Activated CD8-positive, alpha-beta T cell treated with anti-CD3 and anti-CD28 coated beads for 36 hours (primary cell): ENCODE measurements around the gene ADGB. TPM values are rescaled to one million over a fixed set of nuclear protein-coding genes. Genes with fewer than 3 reads are reported as not detected.
A peak's percentile ranks its signal among the peaks of the same experiment; 100 is the strongest.

Experiments used
- ATAC-seq: fragments of 200-7000 bp; cut with Tn5 transposase; one replicate; pipeline ENCODE4 v1.10.0; 2021; ENCODE audit warnings: mild to moderate bottlenecking, moderate library complexity
- CTCF ChIA-PET: fragments of 350-600 bp; sonication (Branson Sonifier 250); formaldehyde crosslinking; loops from one replicate; lab custom pipeline; 2021; ENCODE audit warnings: antibody characterized with exemption; lab: Charles Lee
- POLR2A ChIA-PET: fragments of 350-600 bp; sonication (Branson Sonifier 250); formaldehyde crosslinking; loops from one replicate; lab custom pipeline; 2021; ENCODE audit warnings: antibody characterized with exemption; lab: Charles Lee
- DNase-seq: peaks from one replicate; pipeline ENCODE4 v3.0.0-alpha.2; 2020
- H3K27ac Mint-ChIP-seq: one replicate; pipeline ENCODE4 v1.8.0; 2021; ENCODE audit warnings: mild to moderate bottlenecking, mixed read lengths
- H3K27me3 Mint-ChIP-seq: one replicate; pipeline ENCODE4 v1.8.0; 2021; ENCODE audit warnings: mixed read lengths
- H3K36me3 Mint-ChIP-seq: one replicate; pipeline ENCODE4 v1.8.0; 2021; ENCODE audit warnings: low read depth, mixed read lengths
- H3K4me1 Mint-ChIP-seq: one replicate; pipeline ENCODE4 v1.8.0; 2021; ENCODE audit warnings: low read depth, mixed read lengths
- H3K4me3 Mint-ChIP-seq: one replicate; pipeline ENCODE4 v1.8.0; 2021; ENCODE audit warnings: mild to moderate bottlenecking, moderate library complexity, mixed read lengths
- H3K9me3 Mint-ChIP-seq: one replicate; pipeline ENCODE4 v1.8.0; 2021; ENCODE audit warnings: mixed read lengths
- CTCF ChIP-seq: fragments of 200-600 bp; IDR thresholded peaks from one replicate; pipeline ENCODE4 v1.8.0; 2022; ENCODE audit warnings: antibody characterized with exemption, mild to moderate bottlenecking
- intact Hi-C: fragments of 100-400 bp; cut with micrococcal nuclease; formaldehyde crosslinking; loops from one replicate; pipeline ENCODE4 v1.10.0; 2022
- total RNA-seq, 2 experiments: library from RNA; stranded (reverse); gene quantifications; one replicate each; pipeline ENCODE4 v1.2.3, GENCODE V29; 2021

Gene ADGB
- total RNA-seq, 2 experiments from 2014 or later = not detected

GRCh38 chr6:146768722-146769121 is 169.9 kb downstream of the ADGB start:
- Mint-ChIP-seq H3K9me3 (no peaks in the 10 kb centered on the region), H3K27me3 (peaks cover 3% of the 10 kb centered on the region), H3K4me1 (peaks cover 18% of the 10 kb centered on the region), H3K36me3 (no peaks in the 10 kb centered on the region), H3K4me3 (no peak overlapping the region), H3K27ac (no peak overlapping the region)
- ATAC-seq = no peak
- no peak for TF ChIP-seq CTCF
- intact Hi-C loops = no loop called here
- ChIA-PET POLR2A (no interaction called here), CTCF (no interaction called here)
- no peak for DNase-seq

- ChIA-PET POLR2A (no interaction called here), CTCF (interaction anchor here (1.2 to 1.5 kb wide), 2 partner anchors 9 to 15 kb away, joined by 3 to 4 read pairs; no protein-coding TSS in a partner anchor)
- intact Hi-C loops = no loop called here
- peaks cover 18% of the 10 kb centered on the region for H3K4me1 Mint-ChIP-seq
- H3K9me3 Mint-ChIP-seq = no peaks in the 10 kb centered on the region
- DNase-seq (peak; percentile 12), ATAC-seq (peak; percentile 45)
- H3K4me3 Mint-ChIP-seq = peak overlapping the region; percentile 52
- no peaks in the 10 kb centered on the region for H3K36me3 Mint-ChIP-seq
- no peak for TF ChIP-seq CTCF
- H3K27me3 Mint-ChIP-seq = no peaks in the 10 kb centered on the region
- H3K27ac Mint-ChIP-seq = no peak overlapping the region
These were observed 171.6 kb downstream of the ADGB start for GRCh38 chr6:146770275-146770964.

- peaks cover 18% of the 10 kb centered on the region for H3K4me1 Mint-ChIP-seq
- H3K36me3 Mint-ChIP-seq = no peaks in the 10 kb centered on the region
- H3K27ac Mint-ChIP-seq = no peak overlapping the region
- TF ChIP-seq CTCF = no peak
- ATAC-seq (peak; percentile 72), DNase-seq (peak; percentile 59)
- intact Hi-C loops = no loop called here
- ChIA-PET POLR2A (no interaction called here), CTCF (interaction anchor here (1.2 kb wide), 1 partner anchor 10 kb away, joined by 3 read pairs; no protein-coding TSS in a partner anchor)
- no peaks in the 10 kb centered on the region for H3K9me3 Mint-ChIP-seq
- H3K4me3 Mint-ChIP-seq = peak overlapping the region; percentile 52
- H3K27me3 Mint-ChIP-seq = no peaks in the 10 kb centered on the region
These were observed 172.4 kb downstream of the ADGB start for GRCh38 chr6:146770965-146771735.

- intact Hi-C loops = no loop called here
- ATAC-seq = no peak
- ChIA-PET CTCF (no interaction called here), POLR2A (no interaction called here)
- no peak for DNase-seq
- Mint-ChIP-seq H3K27me3 (no peaks in the 10 kb centered on the region), H3K4me1 (peaks cover 13% of the 10 kb centered on the region), H3K9me3 (no peaks in the 10 kb centered on the region), H3K27ac (no peak overlapping the region), H3K4me3 (no peak overlapping the region), H3K36me3 (no peaks in the 10 kb centered on the region)
- TF ChIP-seq CTCF = peak; percentile 18
These were observed 176.4 kb downstream of the ADGB start for GRCh38 chr6:146775220-146775619.

- ChIA-PET POLR2A (no interaction called here), CTCF (no interaction called here)
- intact Hi-C loops = no loop called here
- no peak overlapping the region for H3K4me3 Mint-ChIP-seq
- H3K27ac Mint-ChIP-seq = no peak overlapping the region
- DNase-seq (no peak), ATAC-seq (no peak)
- TF ChIP-seq CTCF = no peak
- H3K4me1 Mint-ChIP-seq = peaks cover 4% of the 10 kb centered on the region
- no peaks in the 10 kb centered on the region for H3K9me3 Mint-ChIP-seq
- H3K36me3 Mint-ChIP-seq = no peaks in the 10 kb centered on the region
- H3K27me3 Mint-ChIP-seq = no peaks in the 10 kb centered on the region
These were observed 183.1 kb downstream of the ADGB start for GRCh38 chr6:146781836-146782235.
